ENCODE results near the gene ACRBP.

Gene ACRBP

GRCh38 chr12:6647083-6647604, at the start of gene ACRBP:
Gene ACRBP (minus strand): TSS chr12:6647432. CDS start chr12:6647366, 66 bp downstream.
- DNase-seq: peak; percentile 44

GRCh38 chr12:6695313-6696045, 48.2 kb upstream of the ACRBP start:
- no peak for DNase-seq

DNA sequence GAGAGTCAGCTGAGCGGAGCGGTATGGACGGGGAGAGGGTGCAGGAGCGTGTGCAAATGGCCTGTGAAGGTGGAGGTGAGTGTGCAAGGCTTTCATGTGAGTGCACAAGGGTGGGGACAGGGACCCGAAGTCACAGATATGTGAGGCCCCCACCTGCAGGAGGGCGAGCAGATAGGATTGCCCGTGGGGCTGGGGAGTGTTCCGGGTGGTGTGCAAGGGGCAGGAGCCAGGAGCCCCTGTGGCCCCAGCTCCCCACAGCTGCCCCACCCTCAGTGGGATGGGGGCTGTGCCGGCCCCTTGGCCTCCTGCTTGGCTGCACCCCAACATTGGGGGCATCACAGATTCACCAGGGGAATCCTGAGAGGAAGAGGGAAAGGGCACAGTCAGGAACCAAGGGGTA, 47.5 kb upstream of the ACRBP start:
- no peak for DNase-seq

DNA sequence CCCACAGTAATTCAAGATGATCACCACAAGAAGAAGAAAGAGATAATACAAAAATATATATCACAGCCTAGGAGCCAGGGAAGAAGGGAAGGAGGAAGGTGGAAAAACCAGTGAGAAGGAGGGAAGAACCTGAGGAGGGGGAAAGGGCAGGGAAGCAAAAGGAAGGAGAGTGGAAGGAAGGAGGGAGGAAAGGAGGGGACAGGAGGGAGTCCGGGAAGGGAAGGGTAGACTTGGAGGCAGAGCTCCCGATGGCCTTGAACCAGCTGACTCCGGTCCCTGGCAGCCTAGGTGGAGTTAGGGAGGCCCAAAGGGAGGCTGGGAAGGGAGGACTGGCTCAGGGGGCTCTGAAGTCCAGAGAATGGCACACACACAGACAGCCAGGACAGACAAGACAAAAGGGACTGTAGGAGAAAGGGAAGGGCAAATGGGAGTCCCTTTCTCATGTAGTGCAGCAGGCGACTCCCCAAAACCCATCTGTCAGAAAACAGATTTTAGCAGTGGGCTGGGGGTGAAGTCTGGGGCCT, 46.7 kb upstream of the ACRBP start:
- DNase-seq: no peak

DNA sequence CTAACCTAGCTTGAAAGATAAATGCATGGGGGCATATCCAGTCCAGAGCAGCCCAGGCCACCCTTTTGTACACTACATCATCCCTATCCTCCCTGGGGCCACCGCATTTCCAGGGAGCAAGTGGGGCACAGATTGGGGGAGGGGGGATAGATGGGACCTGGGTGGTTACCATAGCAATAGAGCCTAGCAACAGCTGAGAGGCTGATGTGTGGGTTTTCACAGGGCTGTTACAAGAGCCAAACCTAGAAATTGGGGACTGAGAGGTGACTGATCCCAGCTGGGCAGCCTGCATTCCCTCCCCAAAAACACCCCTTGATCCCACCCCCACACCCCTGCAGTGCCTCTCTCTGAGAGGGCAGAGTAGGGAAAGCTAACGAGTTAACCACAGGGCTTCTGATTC, 45.7 kb upstream of the ACRBP start:
- DNase-seq: no peak

DNA sequence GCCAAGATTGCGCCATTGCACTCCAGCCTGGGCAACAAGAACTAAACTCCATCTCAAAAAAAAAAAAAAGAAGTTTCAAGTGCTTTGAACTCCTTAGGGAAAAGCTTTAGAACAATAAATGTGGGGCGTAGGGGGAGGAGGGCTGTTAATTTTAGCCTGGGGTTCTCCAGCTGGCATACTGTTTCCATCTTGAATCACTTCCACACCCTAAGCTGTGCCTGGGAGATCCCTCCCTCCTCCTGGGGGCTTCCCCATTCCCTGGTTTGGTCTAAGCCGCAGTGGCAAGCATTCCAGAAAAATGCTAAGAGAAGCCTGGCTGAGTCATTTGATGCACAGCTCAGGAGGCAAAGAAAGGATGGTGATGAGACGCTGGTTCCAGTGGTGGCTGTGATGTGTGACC, 44.2 kb upstream of the ACRBP start:
- DNase-seq: peak; percentile 78

DNA sequence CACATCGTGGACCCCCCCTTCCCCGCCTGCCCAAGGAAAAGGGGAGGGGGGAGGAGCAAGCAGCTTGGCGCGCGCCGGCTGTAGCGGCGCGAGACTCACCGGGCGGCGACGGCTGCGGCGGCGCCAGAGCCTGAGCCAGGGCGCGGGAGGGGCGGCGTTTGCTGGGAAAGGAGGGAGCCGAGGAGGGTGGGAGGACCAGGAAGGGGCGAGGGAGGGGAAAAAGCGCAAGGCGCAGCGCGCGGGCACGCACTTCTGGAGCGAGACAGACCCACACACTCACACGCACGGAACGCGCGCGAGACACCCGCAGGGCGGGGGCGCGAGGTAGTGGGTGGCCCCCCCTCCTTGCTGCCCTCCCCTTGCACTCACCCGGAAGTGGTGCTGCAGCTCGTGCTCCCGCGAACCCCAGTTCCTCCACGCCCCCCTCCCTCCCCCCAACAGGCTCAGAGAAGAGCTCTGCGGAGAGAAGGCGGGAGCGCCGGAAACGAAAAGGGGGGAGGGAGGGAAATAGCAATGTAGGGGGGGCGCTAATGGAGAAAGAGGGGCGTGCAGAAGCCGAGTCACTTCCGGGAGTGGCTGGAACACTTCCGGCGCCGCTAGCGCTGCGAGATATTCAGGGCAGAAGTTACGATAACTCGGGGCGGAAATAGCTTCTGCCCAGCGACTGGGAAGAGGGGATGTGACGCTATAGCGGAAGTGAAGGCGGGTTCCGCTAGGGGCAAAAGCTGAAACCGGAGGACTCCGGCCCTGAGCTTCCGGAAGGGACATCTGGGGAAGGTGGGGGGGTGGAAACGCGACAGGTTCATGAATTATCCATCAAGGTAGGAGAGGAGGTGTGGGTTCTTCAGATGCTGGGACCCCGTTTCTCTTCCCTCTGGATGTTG, 42.0 kb upstream of the ACRBP start, which contains the start of gene ZNF384:
Gene ZNF384, minus strand, starts transcription at position 377 of the 884 bp plus-strand sequence. CDS start 9,855 bp downstream, outside the sequence.
- peak; percentile 100 for DNase-seq

DNA sequence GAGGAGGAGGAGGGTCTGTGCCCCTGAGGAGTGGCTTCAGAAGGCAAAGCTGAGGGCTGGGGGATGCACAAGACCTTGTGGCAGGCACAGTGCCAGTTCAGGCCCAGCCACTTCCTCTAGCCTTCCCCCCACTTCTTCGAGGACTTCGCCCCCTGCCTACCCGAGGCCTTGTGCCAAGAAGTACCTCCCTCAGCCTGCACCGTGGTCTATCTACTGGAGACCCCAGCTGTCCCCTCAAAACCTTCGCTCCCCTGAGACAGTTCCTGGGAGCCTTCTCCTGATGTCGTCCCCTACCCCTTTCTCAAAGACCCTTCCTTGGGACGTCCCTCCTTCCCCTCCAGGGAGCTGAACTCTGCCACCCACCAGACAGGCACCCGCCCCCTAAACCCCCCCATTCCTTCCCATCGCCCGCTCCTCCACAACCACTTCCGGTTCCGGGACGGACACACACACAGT, 41.3 kb upstream of the ACRBP start:
- no peak for DNase-seq

DNA sequence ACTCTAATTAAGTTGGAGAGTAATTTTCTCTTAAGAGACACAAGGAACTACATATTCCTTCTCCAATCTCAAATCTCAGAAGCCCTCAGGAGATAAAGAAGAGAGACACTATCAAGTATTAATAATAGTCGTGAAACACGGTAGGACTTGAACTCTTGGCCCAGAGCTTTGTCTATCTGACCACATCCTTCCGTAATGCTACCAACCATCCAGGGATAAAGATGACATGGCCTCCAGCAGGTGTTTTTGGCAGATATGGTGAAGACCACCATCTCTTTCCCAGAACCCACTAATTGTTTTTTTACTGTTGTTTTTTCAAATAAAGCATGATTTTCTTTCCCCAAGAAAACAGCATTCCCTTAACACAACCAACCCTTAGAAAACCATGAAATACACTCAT, 38.6 kb upstream of the ACRBP start:
- DNase-seq: no peak

DNA sequence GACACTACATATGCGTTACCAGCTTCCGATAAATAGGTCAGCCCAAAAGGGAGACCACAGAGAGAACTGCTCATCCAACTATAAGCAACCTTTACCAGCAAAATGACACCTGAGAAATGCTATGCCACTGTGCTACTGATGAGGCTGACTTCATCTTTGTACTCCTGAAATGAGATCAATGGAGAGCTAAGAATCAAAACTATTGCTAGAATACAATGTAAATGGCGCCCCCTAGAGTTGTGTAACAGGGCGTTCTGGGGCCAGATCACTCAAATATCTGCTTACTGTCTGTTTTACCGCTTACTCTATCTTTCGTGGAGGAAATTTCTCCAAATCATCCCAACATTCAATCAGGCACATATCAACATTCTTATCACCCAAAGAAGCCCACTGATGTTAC, 37.4 kb upstream of the ACRBP start:
- peak; percentile 47 for DNase-seq

- DNase-seq: no peak
Measured at GRCh38 chr12:6676962-6677361, 29.7 kb upstream of the ACRBP start.

GRCh38 chr12:6672143-6672542, 24.9 kb upstream of the ACRBP start:
- no peak for DNase-seq

DNA sequence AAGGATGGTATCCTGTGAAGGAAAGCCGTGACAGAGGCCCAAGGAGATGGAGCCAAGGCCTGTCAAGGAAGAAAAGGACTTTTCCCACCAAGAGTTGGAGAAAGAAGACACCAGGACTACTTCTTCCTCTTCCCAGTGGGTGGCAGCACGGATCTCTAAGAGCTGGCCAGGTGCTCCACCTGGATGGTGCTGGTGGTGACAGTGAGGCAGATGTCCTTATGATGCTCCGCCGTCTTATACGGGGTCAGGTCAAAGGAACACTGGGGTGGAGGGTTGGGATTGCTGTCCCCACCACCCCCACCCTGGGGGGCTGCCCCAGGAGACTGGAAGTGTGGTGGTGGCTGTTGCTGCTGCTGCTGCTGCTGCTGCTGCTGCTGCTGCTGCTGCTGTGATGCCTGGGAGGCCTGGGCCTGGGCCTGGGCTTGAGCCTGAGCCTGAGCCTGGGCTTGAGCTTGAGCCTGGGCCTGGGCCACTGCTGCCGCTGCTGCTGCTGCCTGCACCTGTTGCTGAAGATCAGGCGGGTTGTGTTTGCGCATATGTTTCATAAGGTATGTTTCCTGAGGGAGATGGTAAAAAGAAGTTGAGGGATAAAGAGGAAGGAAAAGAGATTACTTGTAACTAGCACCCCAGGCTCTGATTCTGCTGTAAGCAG, 20.5 kb upstream of the ACRBP start:
- DNase-seq: no peak

DNA sequence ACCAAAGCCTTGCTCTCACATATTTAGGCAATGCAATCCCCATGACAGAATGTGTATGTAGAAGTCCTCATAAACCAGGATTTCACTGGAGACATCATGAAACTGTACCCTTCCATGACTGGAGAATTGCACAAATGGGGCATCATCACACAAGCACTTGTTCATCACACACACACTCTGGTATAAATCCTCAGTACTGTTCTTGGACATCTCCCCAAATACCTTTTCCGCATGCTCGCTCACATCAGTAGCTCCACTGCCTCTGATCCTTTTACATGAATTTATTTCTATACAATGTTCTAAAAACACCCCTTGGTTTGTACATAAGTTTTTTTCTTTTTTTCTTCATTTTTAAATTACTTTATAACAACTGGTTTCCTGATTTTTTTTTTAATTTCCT, 19.0 kb upstream of the ACRBP start:
- DNase-seq: no peak

DNA sequence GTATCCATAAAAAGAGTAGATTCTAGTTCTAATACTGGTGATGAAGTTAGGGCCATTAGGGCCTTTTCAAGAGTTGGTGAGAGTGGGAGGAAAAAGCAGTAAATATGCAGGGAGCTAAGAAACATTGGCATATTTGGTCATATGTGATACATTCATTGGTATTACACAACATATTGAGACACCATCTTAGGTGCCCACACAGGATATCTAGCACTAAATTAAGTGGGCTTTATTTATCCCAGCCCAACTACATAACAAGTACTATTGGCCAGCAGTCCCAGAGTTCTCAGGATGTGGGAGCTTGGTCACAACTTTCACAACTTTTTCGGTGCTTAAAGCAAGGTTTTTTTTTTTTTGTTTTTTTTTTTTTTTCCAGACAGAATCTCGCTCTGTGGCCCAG, 17.7 kb upstream of the ACRBP start:
- DNase-seq: no peak

GRCh38 chr12:6662906-6663742, 15.9 kb upstream of the ACRBP start, which contains the start of gene ING4:
Gene ING4 (minus strand): TSS chr12:6663119. CDS start chr12:6663101, 18 bp downstream.
- peak; percentile 100 for DNase-seq

- no peak for DNase-seq
Measured at GRCh38 chr12:6662602-6662905, 15.3 kb upstream of the ACRBP start.

DNA sequence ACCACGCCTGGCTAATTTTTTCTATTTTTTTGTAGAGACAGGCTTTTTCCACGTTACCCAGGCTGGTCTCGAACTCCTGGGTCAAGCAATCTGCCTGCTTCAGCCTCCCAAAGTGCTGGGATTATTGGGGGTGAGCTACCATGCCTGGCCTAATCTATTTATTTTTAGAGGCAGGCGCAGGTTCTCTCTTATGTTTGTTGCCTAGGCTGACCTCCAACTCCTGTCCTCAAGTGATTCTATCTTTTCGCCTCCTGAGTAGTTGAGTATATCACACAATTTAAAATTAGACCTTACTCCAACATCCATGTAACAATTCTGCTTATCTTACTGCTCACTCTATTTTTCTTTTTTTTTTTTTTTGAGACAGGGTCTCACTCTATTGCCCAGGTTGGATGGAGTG, 6.8 kb upstream of the ACRBP start:
- DNase-seq: no peak

GRCh38 chr12:6653342-6653741, 6.1 kb upstream of the ACRBP start:
- DNase-seq: no peak

- DNase-seq: no peak
Measured at GRCh38 chr12:6652391-6652790, 5.2 kb upstream of the ACRBP start.

DNA sequence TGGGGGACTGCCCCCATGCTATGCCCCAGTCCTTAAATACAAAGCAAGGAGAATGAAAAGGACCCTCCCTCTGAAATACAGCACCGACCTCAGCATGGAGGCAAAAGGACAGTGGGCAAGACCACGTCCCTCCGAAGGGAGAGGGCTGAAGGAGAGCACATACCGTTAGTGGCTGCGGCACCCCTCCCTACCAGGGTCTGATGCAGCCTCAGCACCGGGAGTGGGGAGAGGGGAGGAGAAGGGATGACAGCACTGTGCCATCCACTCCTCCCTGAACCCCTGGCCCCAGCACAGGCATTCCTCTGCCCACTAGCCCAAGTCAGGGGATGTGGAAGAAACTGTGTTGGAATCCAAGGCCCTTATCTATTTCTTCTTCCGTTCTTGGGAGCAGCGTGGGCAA, 3.6 kb upstream of the ACRBP start:
- DNase-seq: no peak

Measured in EL (cell line).